OCI-LY3 (cell line): ENCODE data around the gene TACR1.
A peak's percentile ranks its signal among the peaks of the same experiment; 100 is the strongest.

Experiments
- H2AFZ ChIP-seq: fragments of 200-600, 300-600 bp; shearing (Covaris generic); 2 replicates; pipeline ENCODE4 v1.6.0; 2014; ENCODE audit warnings: antibody characterized with exemption, low read depth, low read length
- H3K27ac ChIP-seq: fragments of 200-600, 300-600 bp; sonication (generic); 2 replicates; pipeline ENCODE4 v1.5.1; 2014; ENCODE audit warnings: mild to moderate bottlenecking, low read length, moderate library complexity, mixed read lengths
- H3K27me3 ChIP-seq: fragments of 200-600, 300-600 bp; sonication (generic); 2 replicates; pipeline ENCODE4 v1.6.1; 2014; ENCODE audit warnings: low read depth, low read length, mixed read lengths
- H3K36me3 ChIP-seq: fragments of 200-600, 300-600 bp; sonication (generic); replicated peaks from 2 replicates; pipeline ENCODE3; 2014; ENCODE audit warnings: low read depth, low read length, mixed read lengths
- H3K4me1 ChIP-seq: fragments of 300-600, 200-600 bp; sonication (generic); 2 replicates; pipeline ENCODE4 v1.6.1; 2014; ENCODE audit warnings: low read length, mixed read lengths
- H3K4me2 ChIP-seq: fragments of 200-600, 300-600 bp; sonication (generic); 2 replicates; pipeline ENCODE4 v1.6.1; 2014; ENCODE audit warnings: low read length, mixed read lengths
- H3K4me3 ChIP-seq: fragments of 300-600, 200-600 bp; sonication (generic); 2 replicates; pipeline ENCODE4 v1.5.1; 2014; ENCODE audit warnings: antibody characterized with exemption, mild to moderate bottlenecking, low read length, moderate library complexity
- H3K79me2 ChIP-seq: fragments of 300-600, 200-600 bp; shearing (Covaris generic); 2 replicates; pipeline ENCODE4 v1.6.1; 2014; ENCODE audit warnings: mild to moderate bottlenecking, low read length, mixed read lengths
- H3K9ac ChIP-seq: fragments of 300-600, 200-600 bp; shearing (Covaris generic); 2 replicates; pipeline ENCODE4 v1.6.0; 2014; ENCODE audit warnings: mild to moderate bottlenecking, low read length, moderate library complexity
- H3K9me3 ChIP-seq: fragments of 200-600, 300-600 bp; shearing (Covaris generic); 2 replicates; pipeline ENCODE4 v1.6.1; 2014; ENCODE audit warnings: low read length, mixed read lengths; ENCODE audit not compliant: insufficient read depth
- H4K20me1 ChIP-seq: fragments of 200-600, 300-600 bp; sonication (generic); 2 replicates; pipeline ENCODE4 v1.6.1; 2016; ENCODE audit warnings: low read length, mixed read lengths; ENCODE audit not compliant: insufficient read depth
- CTCF ChIP-seq: fragments of 200-600, 300-600 bp; sonication (generic); IDR thresholded peaks from 2 replicates; pipeline ENCODE4 v1.5.1; 2014; ENCODE audit warnings: antibody characterized with exemption, low read length, low read depth
- EZH2phosphoT487 ChIP-seq: fragments of 200-600 bp; shearing (Covaris generic); IDR thresholded peaks from 2 replicates; pipeline ENCODE4 v1.6.1; 2018; ENCODE audit warnings: antibody characterized with exemption, mixed run types, low read depth

TACR1 gene

GRCh38 chr2:75041731-75042600 lies 157.4 kb downstream of the TACR1 start:
- no peak overlapping the region for H3K4me3 ChIP-seq
- H4K20me1 ChIP-seq, result no peaks in the 10 kb centered on the region
- no peaks in the 10 kb centered on the region for H3K79me2 ChIP-seq
- H3K27ac ChIP-seq, result no peak overlapping the region
- H3K36me3 ChIP-seq, result no peaks in the 10 kb centered on the region
- 0 out of 2 replicates have a peak overlapping the region, but pooled peaks have one; percentile 6 for H3K4me2 ChIP-seq
- H3K27me3 ChIP-seq, result no peaks in the 10 kb centered on the region
- no peak for TF ChIP-seq CTCF
- TF ChIP-seq EZH2phosphoT487, result no peak
- no peak overlapping the region for H3K9ac ChIP-seq
- H3K9me3 ChIP-seq, result no peaks in the 10 kb centered on the region
- H3K4me1 ChIP-seq, result peaks cover 5% of the 10 kb centered on the region; the same call in 1 of the 2 replicates
- no peak overlapping the region for H2AFZ ChIP-seq

GRCh38 chr2:75041226-75041625 lies 158.1 kb downstream of the TACR1 start:
- Histone ChIP-seq H3K9me3 (no peaks in the 10 kb centered on the region), H3K4me3 (no peak overlapping the region), H3K4me2 (no peak overlapping the region), H3K9ac (no peak overlapping the region), H3K36me3 (no peaks in the 10 kb centered on the region), H3K27me3 (no peaks in the 10 kb centered on the region), H4K20me1 (no peaks in the 10 kb centered on the region), H2AFZ (no peak overlapping the region), H3K79me2 (no peaks in the 10 kb centered on the region), H3K27ac (no peak overlapping the region), H3K4me1 (peaks cover 5% of the 10 kb centered on the region; the same call in 1 of the 2 replicates)
- TF ChIP-seq CTCF (no peak), EZH2phosphoT487 (no peak)

- Histone ChIP-seq H2AFZ (no peak overlapping the region), H3K9me3 (no peaks in the 10 kb centered on the region), H3K4me3 (no peak overlapping the region), H3K27me3 (no peaks in the 10 kb centered on the region), H3K9ac (no peak overlapping the region), H3K79me2 (no peaks in the 10 kb centered on the region), H4K20me1 (no peaks in the 10 kb centered on the region), H3K27ac (no peak overlapping the region), H3K4me1 (no peaks in the 10 kb centered on the region), H3K4me2 (no peak overlapping the region), H3K36me3 (no peaks in the 10 kb centered on the region)
- TF ChIP-seq EZH2phosphoT487, result no peak
- no peak for TF ChIP-seq CTCF
Observed at GRCh38 chr2:75035444-75036353, 163.6 kb downstream of the TACR1 start.

- Histone ChIP-seq H3K4me3 (no peak overlapping the region), H3K36me3 (no peaks in the 10 kb centered on the region), H3K9me3 (no peaks in the 10 kb centered on the region), H3K4me1 (no peaks in the 10 kb centered on the region), H3K9ac (no peak overlapping the region), H3K27me3 (no peaks in the 10 kb centered on the region), H3K27ac (no peak overlapping the region), H3K79me2 (no peaks in the 10 kb centered on the region), H3K4me2 (no peak overlapping the region), H4K20me1 (no peaks in the 10 kb centered on the region), H2AFZ (no peak overlapping the region)
- TF ChIP-seq EZH2phosphoT487 (no peak), CTCF (no peak)
Observed at GRCh38 chr2:75033516-75033915, 165.8 kb downstream of the TACR1 start.
